MCF 10A (cell line): ENCODE measurements around the gene HMG20B. TPM values are rescaled to one million over a fixed set of nuclear protein-coding genes. Genes with fewer than 3 reads are reported as not detected.

Experiments used
- BruUV-seq: library from RNA; stranded (reverse); fragments of 400-500 nt; replicated peaks from 2 replicates; lab custom pipeline; 2021; lab: Mats Ljungman, UMichigan
- CTCF ChIA-PET: fragments of 300-600 bp; sonication (Branson Sonifier 250); formaldehyde crosslinking; extraction: SDS; loops from one replicate; lab custom pipeline; 2021; ENCODE audit warnings: antibody characterized with exemption, inconsistent platforms; lab: Yijun Ruan, JAX
- POLR2A ChIA-PET: fragments of 300-600, 350-650 bp; sonication (Branson Sonifier 250); formaldehyde crosslinking; extraction: SDS; loops from one replicate; lab custom pipeline; 2020; ENCODE audit warnings: antibody characterized with exemption, inconsistent platforms; lab: Yijun Ruan, JAX
- DNase-seq: peaks from one replicate; pipeline ENCODE4 v3.0.0-alpha.2; 2018; ENCODE audit not compliant: unreplicated experiment
- H3K27ac Mint-ChIP-seq: one replicate; pipeline ENCODE4 v1.8.0; 2022; ENCODE audit warnings: mild to moderate bottlenecking, low read depth, mixed read lengths; ENCODE audit not compliant: unreplicated experiment
- H3K27me3 Mint-ChIP-seq: one replicate; pipeline ENCODE4 v1.8.0; 2022; ENCODE audit warnings: mixed read lengths; ENCODE audit not compliant: insufficient read depth, unreplicated experiment
- H3K36me3 Mint-ChIP-seq: one replicate; pipeline ENCODE4 v1.8.0; 2022; ENCODE audit warnings: mild to moderate bottlenecking, moderate library complexity, mixed read lengths; ENCODE audit not compliant: insufficient read depth, unreplicated experiment
- H3K4me1 Mint-ChIP-seq: one replicate; pipeline ENCODE4 v1.8.0; 2022; ENCODE audit warnings: mixed read lengths; ENCODE audit not compliant: insufficient read depth, unreplicated experiment
- H3K4me3 Mint-ChIP-seq: one replicate; pipeline ENCODE4 v1.8.0; 2022; ENCODE audit warnings: mild to moderate bottlenecking, moderate library complexity, mixed read lengths; ENCODE audit not compliant: unreplicated experiment
- H3K9me3 Mint-ChIP-seq: one replicate; pipeline ENCODE4 v1.8.0; 2022; ENCODE audit warnings: mixed read lengths; ENCODE audit not compliant: unreplicated experiment
- intact Hi-C: fragments of 100-400 bp; cut with micrococcal nuclease; formaldehyde crosslinking; loops from 2 replicates; pipeline ENCODE4 v1.14.1; 2022
- total RNA-seq: library from RNA; stranded (reverse); gene quantifications from 2 replicates; pipeline ENCODE4 v1.2.3, GENCODE V29; 2022
- TF ChIP-seq, protein P1 (sequence below): fragments of 200-600 bp; IDR thresholded peaks from one replicate; pipeline ENCODE4 v1.8.0; 2022; ENCODE audit warnings: antibody characterized with exemption, mild to moderate bottlenecking; ENCODE audit not compliant: unreplicated experiment

HMG20B gene
- total RNA-seq, 1 experiment from 2014 or later, result 64.7 TPM

DNA sequence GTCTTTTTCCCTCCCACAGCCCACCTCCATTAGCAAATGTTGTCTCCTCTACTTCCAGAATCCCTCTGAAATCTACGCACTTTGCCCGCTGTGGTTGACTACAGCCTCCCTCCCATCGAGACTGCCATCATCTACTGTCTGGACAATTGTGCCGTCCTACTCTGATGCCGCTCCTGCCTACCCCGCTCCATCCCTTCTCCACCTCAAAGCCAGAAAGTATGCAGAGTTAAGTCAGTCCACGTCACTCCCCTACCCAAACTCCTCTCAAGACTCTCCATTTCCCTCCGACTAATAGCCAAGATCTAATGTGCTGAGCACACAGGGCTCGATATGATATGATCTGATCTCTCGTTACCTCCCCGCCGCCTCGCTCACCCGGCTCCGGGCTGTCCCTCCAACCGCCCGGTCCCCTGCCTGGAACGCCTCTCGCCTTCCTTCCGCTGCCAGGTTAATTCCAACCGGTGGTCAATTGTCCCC, 53.3 kb downstream of the HMG20B start:
- POLR2A ChIA-PET, result interaction anchor here (0.9 to 1.0 kb wide), 2 partner anchors 34 to 69 kb away, joined by 3 read pairs; no protein-coding TSS in a partner anchor
- peak overlapping the region; percentile 99 for H3K27ac Mint-ChIP-seq
- CTCF ChIA-PET, result no interaction called here
- DNase-seq, result no peak
- peak overlapping the region; percentile 99 for H3K4me3 Mint-ChIP-seq
- H3K9me3 Mint-ChIP-seq, result no peaks in the 10 kb centered on the region
- intact Hi-C loops, result no loop called here
- no peaks in the 10 kb centered on the region for H3K27me3 Mint-ChIP-seq
- TSS peak; percentile 7 for BruUV-seq
- peaks cover 18% of the 10 kb centered on the region for H3K36me3 Mint-ChIP-seq
- peaks cover 14% of the 10 kb centered on the region for H3K4me1 Mint-ChIP-seq
- TF ChIP-seq, protein P1, sequence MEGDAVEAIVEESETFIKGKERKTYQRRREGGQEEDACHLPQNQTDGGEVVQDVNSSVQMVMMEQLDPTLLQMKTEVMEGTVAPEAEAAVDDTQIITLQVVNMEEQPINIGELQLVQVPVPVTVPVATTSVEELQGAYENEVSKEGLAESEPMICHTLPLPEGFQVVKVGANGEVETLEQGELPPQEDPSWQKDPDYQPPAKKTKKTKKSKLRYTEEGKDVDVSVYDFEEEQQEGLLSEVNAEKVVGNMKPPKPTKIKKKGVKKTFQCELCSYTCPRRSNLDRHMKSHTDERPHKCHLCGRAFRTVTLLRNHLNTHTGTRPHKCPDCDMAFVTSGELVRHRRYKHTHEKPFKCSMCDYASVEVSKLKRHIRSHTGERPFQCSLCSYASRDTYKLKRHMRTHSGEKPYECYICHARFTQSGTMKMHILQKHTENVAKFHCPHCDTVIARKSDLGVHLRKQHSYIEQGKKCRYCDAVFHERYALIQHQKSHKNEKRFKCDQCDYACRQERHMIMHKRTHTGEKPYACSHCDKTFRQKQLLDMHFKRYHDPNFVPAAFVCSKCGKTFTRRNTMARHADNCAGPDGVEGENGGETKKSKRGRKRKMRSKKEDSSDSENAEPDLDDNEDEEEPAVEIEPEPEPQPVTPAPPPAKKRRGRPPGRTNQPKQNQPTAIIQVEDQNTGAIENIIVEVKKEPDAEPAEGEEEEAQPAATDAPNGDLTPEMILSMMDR, result no peak

DNA sequence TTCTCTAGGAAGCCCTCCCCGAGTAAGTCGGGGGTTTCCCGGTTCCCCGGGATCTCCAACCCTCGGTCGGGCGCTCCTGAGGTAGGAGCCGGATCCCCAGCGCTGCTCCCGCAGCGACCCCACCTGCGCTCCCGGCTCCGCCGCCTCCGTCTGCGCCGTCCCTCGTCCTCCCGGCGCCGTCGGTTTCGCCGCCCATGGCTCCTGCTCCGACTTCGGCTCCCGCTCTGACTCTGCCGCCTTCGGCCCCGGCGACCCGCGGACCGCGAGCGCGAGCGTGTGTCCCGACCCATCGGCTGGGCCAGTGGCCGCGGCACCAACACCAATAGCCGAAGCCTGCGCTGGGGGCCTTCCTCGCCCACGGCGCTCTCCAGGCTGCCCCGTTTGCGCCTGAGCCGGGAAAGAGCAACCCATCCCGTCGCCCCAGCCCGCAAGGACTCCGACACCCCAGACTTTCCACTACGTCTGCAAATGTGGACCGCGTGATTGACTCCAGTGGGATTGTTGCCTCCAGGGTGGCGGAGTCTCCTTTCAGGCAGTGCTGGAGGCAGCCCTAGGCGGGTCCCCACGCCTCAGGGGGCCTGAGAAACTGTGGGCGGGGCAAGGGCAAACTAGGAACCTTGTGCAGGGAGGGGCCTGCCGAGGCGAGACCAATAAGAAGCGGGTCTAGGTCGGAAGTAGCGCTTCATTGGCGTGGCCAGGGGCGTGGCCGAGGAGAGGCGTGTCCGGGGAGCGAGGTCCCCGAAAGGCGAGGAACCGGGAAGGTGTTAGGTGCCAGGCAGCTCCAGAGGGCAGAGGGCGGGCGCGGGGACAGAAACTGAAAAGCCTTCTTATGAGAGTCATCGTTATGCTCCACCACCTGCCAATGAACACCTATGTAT, 54.0 kb downstream of the HMG20B start, which contains the start of gene CACTIN:
Gene CACTIN, minus strand, starts transcription at position 318 of the 878 bp plus-strand sequence. Its CDS starts 28 bp downstream, at position 290.
- BruUV-seq, result no TSS peak
- TF ChIP-seq, protein P1, result no peak
- POLR2A ChIA-PET, result interaction anchor here (0.6 to 1.2 kb wide), 5 partner anchors 19 to 126 kb away, joined by 3 to 4 read pairs (median 3); no protein-coding TSS in a partner anchor
- H3K4me3 Mint-ChIP-seq, result peak within 1 kb of the TSS; percentile 99
- intact Hi-C loops, result no loop called here
- no peaks in the 10 kb centered on the region for H3K27me3 Mint-ChIP-seq
- H3K9me3 Mint-ChIP-seq, result no peaks in the 10 kb centered on the region
- CTCF ChIA-PET, result interaction anchor here (0.6 to 1.1 kb wide), 2 partner anchors 142 to 1273 kb away, joined by 3 read pairs; no protein-coding TSS in a partner anchor
- peak; percentile 99 for DNase-seq
- H3K36me3 Mint-ChIP-seq, result peaks cover 18% of the 10 kb centered on the region
- peaks cover 14% of the 10 kb centered on the region for H3K4me1 Mint-ChIP-seq
- H3K27ac Mint-ChIP-seq, result peak within 1 kb of the TSS; percentile 99

DNA sequence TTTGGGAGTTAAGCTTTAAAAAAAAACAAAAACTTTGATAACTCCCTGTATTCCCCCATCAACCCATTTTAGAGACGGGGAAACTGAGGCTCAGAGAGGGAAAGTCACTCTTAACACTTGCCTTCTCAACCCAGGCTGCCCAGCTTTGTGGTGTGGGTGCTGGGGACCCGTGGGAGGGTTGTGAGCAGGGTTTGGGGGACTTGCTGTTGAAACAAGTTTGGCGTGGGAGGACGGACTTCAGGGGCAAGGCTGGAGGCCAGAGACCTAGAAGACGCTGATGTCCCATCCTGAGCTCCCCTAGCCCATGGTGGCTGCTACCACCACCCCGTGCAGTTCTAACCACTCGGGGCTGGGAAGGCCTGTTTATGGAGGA, 54.6 kb downstream of the HMG20B start:
- H3K9me3 Mint-ChIP-seq, result no peaks in the 10 kb centered on the region
- BruUV-seq, result no TSS peak
- TF ChIP-seq, protein P1, result no peak
- peaks cover 13% of the 10 kb centered on the region for H3K36me3 Mint-ChIP-seq
- H3K4me3 Mint-ChIP-seq, result peak overlapping the region; percentile 99
- intact Hi-C loops, result no loop called here
- no peak for DNase-seq
- ChIA-PET POLR2A (interaction anchor here (0.6 to 1.2 kb wide), 5 partner anchors 19 to 126 kb away, joined by 3 to 4 read pairs (median 3); no protein-coding TSS in a partner anchor), CTCF (interaction anchor here (0.6 to 1.1 kb wide), 2 partner anchors 142 to 1273 kb away, joined by 3 read pairs; no protein-coding TSS in a partner anchor)
- H3K27me3 Mint-ChIP-seq, result no peaks in the 10 kb centered on the region
- peaks cover 14% of the 10 kb centered on the region for H3K4me1 Mint-ChIP-seq
- H3K27ac Mint-ChIP-seq, result peak overlapping the region; percentile 99

Other genes with a start within 250 kb of the HMG20B start
- 83.4 and 85.5 TPM in 2 replicates for gene NFIC, start 206.4 kb upstream of the HMG20B start, total RNA-seq
- gene SMIM24, start 92.4 kb upstream of the HMG20B start, total RNA-seq, result not detected in 2 replicates
- not detected in 2 replicates for gene SMIM44, start 89.5 kb upstream of the HMG20B start, total RNA-seq
- gene DOHH, start 72.3 kb upstream of the HMG20B start, total RNA-seq, result 14.9 and 16.3 TPM in 2 replicates
- 46.4 and 48.9 TPM in 2 replicates for gene FZR1, start 66.6 kb upstream of the HMG20B start, total RNA-seq
- gene TEKTIP1, start 33.8 kb upstream of the HMG20B start, total RNA-seq, result 0.49 and 1.0 TPM in 2 replicates
- gene MFSD12, start 15.4 kb upstream of the HMG20B start, total RNA-seq, result 77.5 and 79.4 TPM in 2 replicates
- gene GIPC3, start 12.5 kb downstream of the HMG20B start, total RNA-seq, result not detected in 2 replicates
- not detected in 2 replicates for gene TBXA2R, start 33.9 kb downstream of the HMG20B start, total RNA-seq
- 24.7 and 25.1 TPM in 2 replicates for gene CACTIN, start 53.8 kb downstream of the HMG20B start, total RNA-seq
- gene PIP5K1C, start 127.5 kb downstream of the HMG20B start, total RNA-seq, result 13.3 and 15.8 TPM in 2 replicates
- 0.69 and 1.6 TPM in 2 replicates for gene TJP3, start 135.4 kb downstream of the HMG20B start, total RNA-seq
- 22.9 and 27.6 TPM in 2 replicates for gene APBA3, start 188.7 kb downstream of the HMG20B start, total RNA-seq
- 85.0 and 85.7 TPM in 2 replicates for gene MRPL54, start 189.7 kb downstream of the HMG20B start, total RNA-seq
- not detected in 2 replicates for gene RAX2, start 199.3 kb downstream of the HMG20B start, total RNA-seq
- not detected in 2 replicates for gene MATK, start 213.4 kb downstream of the HMG20B start, total RNA-seq